Lower lobe of right lung (tissue), 2 donors: ENCODE measurements around the gene BAIAP2L2. TPM values are rescaled to one million over a fixed set of nuclear protein-coding genes. Genes with fewer than 3 reads are reported as not detected.
"Not testable (repeated sequence)": the region's sequence is repeated elsewhere in the genome, so short reads cannot be mapped to it uniquely, and the experiment has no call there.

Experiments
- ATAC-seq, 2 donors: fragments of 200-7000 bp; cut with Tn5 transposase; one replicate each; pipeline ENCODE4 v1.9.1; 2020 to 2022; ENCODE audit warnings: mild to moderate bottlenecking in 2 of 2, moderate library complexity in 2 of 2
- DNase-seq: peaks from one replicate; pipeline ENCODE4 v3.0.0-alpha.2; 2020
- H3K27ac ChIP-seq: fragments of 200-600 bp; one replicate; pipeline ENCODE4 v1.8.0; 2022
- H3K27me3 ChIP-seq: fragments of 200-600 bp; one replicate; pipeline ENCODE4 v1.8.0; 2022; ENCODE audit warnings: low read depth
- H3K36me3 ChIP-seq: fragments of 200-600 bp; one replicate; pipeline ENCODE4 v1.8.0; 2022; ENCODE audit warnings: mild to moderate bottlenecking
- H3K4me1 ChIP-seq: fragments of 200-600 bp; one replicate; pipeline ENCODE4 v1.8.0; 2022
- H3K4me3 ChIP-seq: fragments of 200-600 bp; one replicate; pipeline ENCODE4 v1.8.0; 2022; ENCODE audit warnings: mild to moderate bottlenecking
- H3K9me3 ChIP-seq: fragments of 200-600 bp; one replicate; pipeline ENCODE4 v1.8.0; 2022
- intact Hi-C: fragments of 100-400 bp; cut with DNase I; formaldehyde crosslinking; loops from one replicate; pipeline ENCODE4 v1.11.0; 2022
- total RNA-seq: library from RNA; stranded (reverse); fragmentation: NEBNext Ultra II Directional; extraction: Animal tissue kit (Norgen Biotek cat#: 25700); gene quantifications from one replicate; pipeline ENCODE4 v1.2.1, GENCODE V29; 2021
- TF ChIP-seq, protein P1 (sequence below): fragments of 200-600 bp; IDR thresholded peaks from one replicate; pipeline ENCODE4 v1.8.0; 2022; ENCODE audit warnings: antibody characterized with exemption, mild to moderate bottlenecking
- donor health status: DM: no; HTN: yes; CAD: no; lungs with severe emphysema.

Gene BAIAP2L2
- total RNA-seq, 1 donor from 2014 or later, result 0.44 TPM

DNA sequence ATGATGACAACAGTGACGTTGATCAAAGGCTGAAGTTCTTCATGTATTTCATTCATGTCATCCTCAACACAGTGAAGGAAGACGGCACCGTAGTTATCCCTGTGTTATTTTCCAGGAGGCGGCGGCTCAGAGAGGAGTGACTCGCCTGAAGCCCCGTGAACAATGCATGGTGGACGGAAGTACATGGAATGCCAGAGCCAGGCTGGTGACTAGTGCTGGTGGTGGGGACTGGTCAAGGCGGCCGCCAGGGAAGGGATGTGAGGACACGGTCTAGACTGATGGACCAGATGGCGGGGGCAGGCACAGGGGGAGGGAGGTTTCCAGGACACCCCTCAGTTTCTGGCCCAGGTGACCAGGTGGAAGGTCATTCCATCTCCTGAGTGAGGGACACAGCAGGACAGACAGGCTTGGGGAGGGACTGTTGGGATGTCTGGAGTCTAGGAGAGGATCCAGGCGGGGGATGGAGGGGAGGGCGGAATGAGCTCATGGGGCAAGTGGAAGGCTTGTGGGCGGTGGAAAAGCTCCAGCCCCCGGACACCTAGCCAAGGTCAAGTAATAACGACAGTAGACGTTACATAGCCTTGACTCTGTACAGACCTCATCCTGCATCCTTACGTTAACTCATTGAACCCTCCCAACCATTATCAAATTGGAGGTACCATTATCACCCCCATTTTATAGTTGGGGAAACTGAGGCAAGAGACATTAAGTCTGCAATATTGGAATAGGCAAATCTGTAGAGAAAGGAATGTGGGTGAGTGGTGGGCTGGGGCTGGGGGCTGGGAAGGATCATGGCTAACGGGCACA, 69.3 kb downstream of the BAIAP2L2 start:
- Histone ChIP-seq H3K4me3 (no peak overlapping the region), H3K36me3 (no peaks in the 10 kb centered on the region), H3K9me3 (no peaks in the 10 kb centered on the region), H3K27ac (no peak overlapping the region), H3K27me3 (no peaks in the 10 kb centered on the region), H3K4me1 (peaks cover 10% of the 10 kb centered on the region)
- DNase-seq, result no peak
- ATAC-seq, result no peak
- TF ChIP-seq, protein P1, sequence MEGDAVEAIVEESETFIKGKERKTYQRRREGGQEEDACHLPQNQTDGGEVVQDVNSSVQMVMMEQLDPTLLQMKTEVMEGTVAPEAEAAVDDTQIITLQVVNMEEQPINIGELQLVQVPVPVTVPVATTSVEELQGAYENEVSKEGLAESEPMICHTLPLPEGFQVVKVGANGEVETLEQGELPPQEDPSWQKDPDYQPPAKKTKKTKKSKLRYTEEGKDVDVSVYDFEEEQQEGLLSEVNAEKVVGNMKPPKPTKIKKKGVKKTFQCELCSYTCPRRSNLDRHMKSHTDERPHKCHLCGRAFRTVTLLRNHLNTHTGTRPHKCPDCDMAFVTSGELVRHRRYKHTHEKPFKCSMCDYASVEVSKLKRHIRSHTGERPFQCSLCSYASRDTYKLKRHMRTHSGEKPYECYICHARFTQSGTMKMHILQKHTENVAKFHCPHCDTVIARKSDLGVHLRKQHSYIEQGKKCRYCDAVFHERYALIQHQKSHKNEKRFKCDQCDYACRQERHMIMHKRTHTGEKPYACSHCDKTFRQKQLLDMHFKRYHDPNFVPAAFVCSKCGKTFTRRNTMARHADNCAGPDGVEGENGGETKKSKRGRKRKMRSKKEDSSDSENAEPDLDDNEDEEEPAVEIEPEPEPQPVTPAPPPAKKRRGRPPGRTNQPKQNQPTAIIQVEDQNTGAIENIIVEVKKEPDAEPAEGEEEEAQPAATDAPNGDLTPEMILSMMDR, result no peak
- intact Hi-C loops, result no loop called here

DNA sequence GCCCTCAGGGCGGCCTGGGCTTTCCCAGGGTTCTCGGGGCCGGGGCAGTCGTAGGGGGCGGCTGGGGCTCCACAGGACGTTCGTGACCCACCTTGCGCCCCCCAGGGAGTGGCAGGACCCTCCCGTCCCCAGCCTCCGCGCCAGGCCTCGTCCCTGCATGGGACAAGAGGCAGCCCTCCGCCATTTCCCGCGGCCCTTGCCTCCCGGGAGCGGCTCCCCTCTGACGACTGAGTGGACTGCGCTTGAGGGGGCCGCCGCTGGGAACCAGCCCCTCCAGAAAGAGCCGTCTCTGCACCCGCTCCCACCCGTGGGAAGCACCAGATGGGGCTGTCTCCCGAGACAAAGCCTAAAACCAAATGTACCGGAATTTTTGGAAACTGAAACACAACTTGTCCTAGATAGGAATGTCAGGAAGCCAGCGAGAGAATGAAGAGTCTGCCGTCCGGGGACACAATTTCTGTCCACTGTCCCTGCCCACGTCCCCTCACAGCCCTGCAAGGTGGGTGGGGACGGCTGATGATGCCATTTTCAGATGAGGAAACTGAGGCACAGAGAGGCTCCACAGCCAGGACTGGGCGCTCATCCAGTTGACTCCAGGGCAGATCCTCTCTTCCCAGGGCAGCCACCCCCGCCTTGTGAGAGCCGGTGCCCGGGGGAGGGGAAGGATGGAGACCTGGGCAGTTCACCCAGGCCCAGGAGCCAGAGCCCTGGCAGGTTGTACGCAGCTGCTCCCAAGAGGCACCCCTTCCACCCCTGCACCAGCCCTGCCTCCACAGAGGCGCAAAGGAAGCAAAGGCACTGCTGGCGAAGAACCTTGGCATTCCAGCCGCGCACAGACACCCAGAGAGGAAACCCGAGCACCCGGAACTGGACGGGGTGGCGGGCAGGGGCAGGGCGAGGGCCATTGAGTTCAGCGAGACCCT, 71.3 kb downstream of the BAIAP2L2 start:
- Histone ChIP-seq H3K4me1 (peaks cover 18% of the 10 kb centered on the region), H3K9me3 (no peaks in the 10 kb centered on the region), H3K4me3 (no peak overlapping the region), H3K27me3 (no peaks in the 10 kb centered on the region), H3K27ac (no peak overlapping the region), H3K36me3 (no peaks in the 10 kb centered on the region)
- ATAC-seq (no peak), DNase-seq (no peak)
- TF ChIP-seq, protein P1, result no peak
- intact Hi-C loops, result no loop called here

DNA sequence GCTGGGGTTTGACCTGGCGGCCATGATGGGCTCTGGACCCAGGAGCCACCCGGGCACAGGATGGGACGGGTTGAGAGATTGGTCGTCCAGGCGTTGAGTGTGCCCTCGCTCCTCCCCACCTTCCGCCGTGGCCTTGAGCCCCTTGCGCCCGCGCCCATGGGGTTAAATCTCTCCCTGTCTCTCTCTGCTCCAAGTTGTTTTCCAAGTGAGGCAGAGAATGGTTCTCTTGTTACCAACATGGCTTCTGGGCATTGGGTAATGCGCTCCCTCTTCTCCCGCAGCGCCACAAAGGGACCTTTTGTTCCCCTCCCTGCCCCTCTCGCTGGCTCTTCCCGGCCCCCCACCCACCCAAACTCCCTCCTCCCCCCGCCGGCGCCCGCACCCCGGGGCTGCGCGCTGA, 72.1 kb downstream of the BAIAP2L2 start:
- DNase-seq (no peak), ATAC-seq (no peak)
- intact Hi-C loops, result no loop called here
- TF ChIP-seq, protein P1, result no peak
- Histone ChIP-seq H3K27me3 (no peaks in the 10 kb centered on the region), H3K9me3 (no peaks in the 10 kb centered on the region), H3K4me3 (no peak overlapping the region), H3K27ac (no peak overlapping the region), H3K36me3 (no peaks in the 10 kb centered on the region), H3K4me1 (peaks cover 26% of the 10 kb centered on the region)

DNA sequence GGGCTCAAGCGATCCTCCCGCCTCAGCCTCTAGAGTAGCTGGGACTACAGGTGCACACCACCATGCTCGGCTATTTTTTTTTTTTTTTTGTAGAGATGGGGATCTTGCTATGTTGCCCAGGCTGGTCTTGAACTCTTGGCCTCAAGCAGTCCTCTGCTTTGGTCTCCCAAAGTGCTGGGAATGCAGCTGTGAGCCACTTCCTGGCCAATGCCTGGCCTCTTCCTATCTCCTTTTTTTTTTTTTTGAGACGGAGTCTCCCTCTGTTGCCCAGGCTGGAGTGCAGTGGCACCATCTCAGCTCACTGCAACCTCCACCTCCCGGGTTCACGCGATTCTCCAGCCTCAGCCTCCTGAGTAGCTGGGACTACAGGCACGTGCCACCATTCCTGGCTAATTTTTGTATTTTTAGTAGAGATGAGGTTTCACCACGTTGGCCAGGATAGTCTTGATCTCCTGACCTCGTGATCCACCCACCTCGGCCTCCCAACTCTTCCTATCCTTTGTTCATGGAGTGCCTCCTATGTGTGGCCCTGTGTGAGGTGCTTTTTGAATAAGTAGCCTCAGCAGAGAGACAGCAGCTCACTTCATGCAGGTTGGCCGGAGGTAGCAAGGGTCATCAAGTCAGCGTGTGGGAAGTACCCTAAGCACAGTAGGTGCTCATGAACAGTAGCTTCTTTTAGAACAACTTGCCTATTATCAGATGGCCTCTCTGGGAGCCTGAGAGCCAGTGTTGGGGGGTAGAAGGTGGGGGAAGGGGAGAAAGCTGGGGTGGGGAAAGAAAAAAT, 72.9 kb downstream of the BAIAP2L2 start:
- H3K4me1 ChIP-seq, result peaks cover 31% of the 10 kb centered on the region
- H3K27me3 ChIP-seq, ATAC-seq, H3K27ac ChIP-seq, H3K36me3 ChIP-seq, H3K9me3 ChIP-seq, H3K4me3 ChIP-seq, DNase-seq, intact Hi-C loops: not testable (repeated sequence)

DNA sequence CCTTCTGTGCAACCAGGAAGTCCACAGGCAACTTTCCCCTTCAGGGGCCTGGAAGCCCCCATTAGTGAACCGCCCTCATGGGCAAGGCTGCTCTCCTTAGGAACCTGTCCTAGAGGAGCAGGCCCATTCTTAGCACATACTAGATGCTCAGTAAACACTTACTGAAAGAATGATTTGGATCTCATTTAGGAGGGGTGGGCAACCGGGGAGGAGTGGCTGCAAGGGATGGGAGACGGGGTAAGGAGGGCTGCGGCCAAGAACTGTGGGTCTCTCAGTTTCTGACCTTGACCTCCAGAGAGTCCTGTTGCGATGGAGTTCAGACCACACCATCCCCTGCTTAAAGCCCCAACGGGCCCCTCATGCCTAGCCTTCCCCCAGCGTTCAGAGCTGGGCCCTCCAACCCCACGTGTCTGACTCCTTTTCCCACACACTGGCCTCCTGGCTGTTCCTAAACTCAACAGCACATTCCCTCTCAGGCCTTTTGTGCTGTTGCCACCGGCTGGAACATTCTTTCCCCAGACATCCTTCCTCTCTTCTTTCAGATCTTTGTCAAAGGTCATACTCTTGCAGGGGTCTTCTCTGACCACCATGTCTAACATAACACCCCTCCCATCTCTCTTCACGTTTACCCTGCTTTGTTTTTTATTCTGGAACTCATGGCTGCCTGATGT, 74.0 kb downstream of the BAIAP2L2 start:
- H3K27me3 ChIP-seq, result no peaks in the 10 kb centered on the region
- no peaks in the 10 kb centered on the region for H3K9me3 ChIP-seq
- DNase-seq, result no peak
- ATAC-seq, result no peak
- H3K4me1 ChIP-seq, result peaks cover 24% of the 10 kb centered on the region
- TF ChIP-seq, protein P1, result no peak
- H3K27ac ChIP-seq, result no peak overlapping the region
- H3K36me3 ChIP-seq, result no peaks in the 10 kb centered on the region
- no peak overlapping the region for H3K4me3 ChIP-seq
- intact Hi-C loops, result no loop called here
